IMR-90 (cell line): Measurements from ENCODE around the gene NME4. TPM values are rescaled to one million over a fixed set of nuclear protein-coding genes. Genes with fewer than 3 reads are reported as not detected.

Experiments used
- ATAC-seq: fragments of 200-7000 bp; cut with Tn5 transposase; 2 replicates; pipeline ENCODE4 v1.9.1; 2020; ENCODE audit warnings: low read depth, mild to moderate bottlenecking, moderate library complexity
- BruUV-seq: library from RNA; stranded (reverse); fragments of 400-500 nt; replicated peaks from 2 replicates; lab custom pipeline; 2021; lab: Mats Ljungman, UMichigan
- CTCF ChIA-PET: fragments of 300-600 bp; formaldehyde crosslinking; extraction: SDS; loops from one replicate; lab custom pipeline; 2021; ENCODE audit warnings: antibody characterized with exemption; lab: Yijun Ruan, JAX
- POLR2A ChIA-PET: fragments of 300-600 bp; sonication (Branson Sonifier 250); formaldehyde crosslinking; loops from one replicate; lab custom pipeline; 2022; ENCODE audit warnings: antibody characterized with exemption; ENCODE audit not compliant: unreplicated experiment; lab: Charles Lee
- DNase-seq: peaks from one replicate; pipeline ENCODE4 v3.0.0; 2013
- H2AFZ ChIP-seq: replicated peaks from 2 replicates; pipeline ENCODE3; 2013; ENCODE audit warnings: low read length, mild to moderate bottlenecking; ENCODE audit not compliant: poor library complexity
- H2AK5ac ChIP-seq: 2 replicates; pipeline ENCODE4 v1.6.1; 2013; ENCODE audit warnings: low read depth, low read length, inconsistent platforms
- H2AK9ac ChIP-seq: replicated peaks from 2 replicates; pipeline ENCODE3; 2013; ENCODE audit warnings: mild to moderate bottlenecking, low read depth, low read length, moderate library complexity; ENCODE audit not compliant: poor library complexity
- H2BK120ac ChIP-seq: 2 replicates; pipeline ENCODE4 v1.6.1; 2013; ENCODE audit warnings: low read depth, low read length, inconsistent platforms
- H2BK15ac ChIP-seq: 3 replicates; pipeline ENCODE4 v1.6.1; 2013; ENCODE audit warnings: low read depth, low read length, inconsistent platforms
- H2BK20ac ChIP-seq: 2 replicates; pipeline ENCODE4 v1.6.1; 2013; ENCODE audit warnings: low read depth, mild to moderate bottlenecking, inconsistent platforms, low read length, moderate library complexity
- H2BK5ac ChIP-seq: 2 replicates; pipeline ENCODE4 v1.6.1; 2013; ENCODE audit warnings: mild to moderate bottlenecking, low read depth, low read length, inconsistent platforms; ENCODE audit not compliant: poor library complexity, severe bottlenecking
- H3K14ac ChIP-seq: replicated peaks from 2 replicates; pipeline ENCODE4 v1.6.1; 2013; ENCODE audit warnings: low read depth, low read length, inconsistent platforms
- H3K18ac ChIP-seq: 2 replicates; pipeline ENCODE4 v1.6.1; 2013; ENCODE audit warnings: low read depth, low read length, control low read depth
- H3K23ac ChIP-seq: 2 replicates; pipeline ENCODE4 v1.6.1; 2013; ENCODE audit warnings: low read depth, low read length, inconsistent platforms
- H3K27ac ChIP-seq: 2 replicates; pipeline ENCODE4 v1.5.1; 2013; ENCODE audit warnings: mild to moderate bottlenecking, control low read depth, low read length; ENCODE audit not compliant: insufficient read depth
- H3K27me3 ChIP-seq: 2 replicates; pipeline ENCODE4 v1.6.1; 2013; ENCODE audit warnings: low read length; ENCODE audit not compliant: control insufficient read depth, insufficient read depth
- H3K36me3 ChIP-seq: 2 replicates; pipeline ENCODE4 v1.6.1; 2013; ENCODE audit warnings: low read length, mixed read lengths; ENCODE audit not compliant: control insufficient read depth, insufficient read depth
- H3K4ac ChIP-seq: 2 replicates; pipeline ENCODE4 v1.6.1; 2013; ENCODE audit warnings: low read depth, low read length, inconsistent platforms
- H3K4me1 ChIP-seq: 2 replicates; pipeline ENCODE4 v1.6.1; 2013; ENCODE audit warnings: low read length, mixed read lengths; ENCODE audit not compliant: control insufficient read depth, insufficient read depth
- H3K4me2 ChIP-seq: 2 replicates; pipeline ENCODE4 v1.6.1; 2013; ENCODE audit warnings: low read depth, mild to moderate bottlenecking, control low read depth, low read length, moderate library complexity
- H3K4me3 ChIP-seq: 2 replicates; pipeline ENCODE4 v1.5.1; 2013; ENCODE audit warnings: low read depth, mild to moderate bottlenecking, control low read depth, low read length, moderate library complexity; ENCODE audit not compliant: insufficient read depth
- H3K56ac ChIP-seq: 2 replicates; pipeline ENCODE4 v1.6.1; 2013; ENCODE audit warnings: low read length, inconsistent platforms; ENCODE audit not compliant: insufficient read depth; ENCODE audit errors: extremely low read depth
- H3K79me1 ChIP-seq, 2 experiments: 2 replicates each; pipeline ENCODE4 v1.6.1; 2013; ENCODE audit warnings: low read length in 2 of 2, inconsistent platforms in 1 of 2, low read depth in 1 of 2
- H3K9ac ChIP-seq: 2 replicates; pipeline ENCODE4 v1.6.1; 2013; ENCODE audit warnings: low read depth, low read length, control low read depth
- H3K9me1 ChIP-seq: 2 replicates; pipeline ENCODE4 v1.6.1; 2013; ENCODE audit warnings: low read length, inconsistent platforms; ENCODE audit not compliant: insufficient read depth
- H3K9me3 ChIP-seq: 2 replicates; pipeline ENCODE4 v1.6.1; 2013; ENCODE audit warnings: low read length; ENCODE audit not compliant: control insufficient read depth, insufficient read depth
- H4K20me1 ChIP-seq: 2 replicates; pipeline ENCODE4 v1.6.1; 2013; ENCODE audit warnings: low read length, inconsistent platforms; ENCODE audit not compliant: insufficient read depth
- H4K5ac ChIP-seq: 2 replicates; pipeline ENCODE4 v1.6.1; 2013; ENCODE audit warnings: mild to moderate bottlenecking, low read depth, low read length, control low read depth
- H4K8ac ChIP-seq, 2 experiments: 2 replicates each; pipeline ENCODE4 v1.6.1; 2013; ENCODE audit warnings: low read depth in 2 of 2, low read length in 2 of 2, control low read depth in 1 of 2, inconsistent platforms in 1 of 2
- H4K91ac ChIP-seq: 2 replicates; pipeline ENCODE4 v1.6.1; 2013; ENCODE audit warnings: low read depth, low read length, inconsistent platforms; ENCODE audit not compliant: insufficient read depth
- BHLHE40 ChIP-seq: fragments of 150-350 bp; IDR thresholded peaks from 2 replicates; pipeline ENCODE4 v1.6.1; 2016; ENCODE audit warnings: mild to moderate bottlenecking, low read depth, low read length
- CEBPB ChIP-seq: IDR thresholded peaks from 2 replicates; pipeline ENCODE4 v1.6.1; 2012; ENCODE audit warnings: low read depth, low read length, improper control_type of control experiment
- CHD1 ChIP-seq: IDR thresholded peaks from 2 replicates; pipeline ENCODE4 v1.6.1; 2012; ENCODE audit warnings: low read depth, low read length, improper control_type of control experiment
- FOS ChIP-seq: fragments of 150-350 bp; IDR thresholded peaks from 2 replicates; pipeline ENCODE4 v1.6.1; 2016; ENCODE audit warnings: low read depth, low read length
- MAFK ChIP-seq: IDR thresholded peaks from 2 replicates; pipeline ENCODE4 v1.6.1; 2012; ENCODE audit warnings: low read depth, low read length, improper control_type of control experiment
- MAZ ChIP-seq: IDR thresholded peaks from 2 replicates; pipeline ENCODE4 v1.6.1; 2012; ENCODE audit warnings: low read depth, mild to moderate bottlenecking, low read length, improper control_type of control experiment, moderate library complexity, borderline replicate concordance
- MXI1 ChIP-seq: IDR thresholded peaks from 2 replicates; pipeline ENCODE4 v1.6.1; 2012; ENCODE audit warnings: low read depth, mild to moderate bottlenecking, low read length, moderate library complexity, borderline replicate concordance
- NFE2L2 ChIP-seq: fragments of 150-350 bp; IDR thresholded peaks from 2 replicates; pipeline ENCODE4 v1.6.1; 2016; ENCODE audit warnings: low read depth, mild to moderate bottlenecking, low read length
- POLR2A ChIP-seq: IDR thresholded peaks from 2 replicates; pipeline ENCODE4 v1.6.1; 2012; ENCODE audit warnings: mild to moderate bottlenecking, low read depth, low read length
- RAD21 ChIP-seq: IDR thresholded peaks from 2 replicates; pipeline ENCODE4 v1.6.1; 2012; ENCODE audit warnings: low read length, improper control_type of control experiment
- RCOR1 ChIP-seq: IDR thresholded peaks from 2 replicates; pipeline ENCODE4 v1.6.1; 2012; ENCODE audit warnings: mild to moderate bottlenecking, low read length, improper control_type of control experiment; ENCODE audit not compliant: insufficient replicate concordance
- RFX5 ChIP-seq: IDR thresholded peaks from 2 replicates; pipeline ENCODE4 v1.8.0; 2012; ENCODE audit warnings: low read depth, mild to moderate bottlenecking, low read length, moderate library complexity
- SMC3 ChIP-seq: fragments of 150-350 bp; IDR thresholded peaks from 2 replicates; pipeline ENCODE4 v1.6.1; 2016; ENCODE audit warnings: low read depth, mild to moderate bottlenecking, antibody characterized with exemption, low read length, moderate library complexity
- USF2 ChIP-seq: fragments of 150-350 bp; IDR thresholded peaks from 2 replicates; pipeline ENCODE4 v1.6.1; 2017; ENCODE audit warnings: mild to moderate bottlenecking, antibody characterized with exemption, low read length, low read depth
- WGBS, 2 experiments: methylation state at CpG; one replicate each; pipeline versions ENCODE4 v1.1.5 to v1.1.7; 2013; ENCODE audit warnings: missing lambda C conversion rate in 2 of 2; ENCODE audit not compliant: insufficient read length in 1 of 2; ENCODE audit errors: extremely low coverage in 2 of 2; 5-methylcytosine and 5-hydroxymethylcytosine counted together
- dilution Hi-C: fragments of 300-500 bp; cut with HindIII; formaldehyde crosslinking; loops from one replicate; pipeline ENCODE4 v1.14.3; 2018; ENCODE audit warnings: low sequenced_read_pairs; ENCODE audit not compliant: unreplicated experiment
- in situ Hi-C: fragments of 300-500 bp; cut with MboI; formaldehyde crosslinking; loops from 3 replicates; pipeline ENCODE4 v1.14.3; 2019; ENCODE audit warnings: low sequenced_read_pairs, inconsistent platforms, mixed read lengths
- intact Hi-C: fragments of 100-400 bp; cut with micrococcal nuclease; formaldehyde crosslinking; loops from 2 replicates; pipeline ENCODE4 v1.10.0; 2022
- polyA plus RNA-seq, 3 experiments: library from polyadenylated mRNA; depleted of rRNA; stranded (reverse); fragments of >200 nt; gene quantifications; 2 replicates each; pipeline ENCODE4 v1.2.3, GENCODE V29; 2012; ENCODE audit warnings: low replicate concordance in 1 of 3
- total RNA-seq: library from RNA; depleted of rRNA; stranded (reverse); fragments of >200 nt; gene quantifications from 2 replicates; pipeline ENCODE4 v1.2.3, GENCODE V29; 2012
- TF ChIP-seq, protein P1 (sequence below): fragments of 150-350 bp; IDR thresholded peaks from 2 replicates; pipeline ENCODE4 v1.6.1; 2016; ENCODE audit warnings: low read depth, mild to moderate bottlenecking, low read length, moderate library complexity, borderline replicate concordance
- TF ChIP-seq, protein P2 (sequence below): conservative IDR thresholded peaks from 2 replicates; pipeline ENCODE4 v1.5.1; 2012; ENCODE audit warnings: mild to moderate bottlenecking, low read depth, low read length, improper control_type of control experiment

The NME4 gene
- total and polyA plus RNA-seq, 2 of the 4 experiments (the other 2 are of a cell fraction), result 124 to 288 TPM

DNA sequence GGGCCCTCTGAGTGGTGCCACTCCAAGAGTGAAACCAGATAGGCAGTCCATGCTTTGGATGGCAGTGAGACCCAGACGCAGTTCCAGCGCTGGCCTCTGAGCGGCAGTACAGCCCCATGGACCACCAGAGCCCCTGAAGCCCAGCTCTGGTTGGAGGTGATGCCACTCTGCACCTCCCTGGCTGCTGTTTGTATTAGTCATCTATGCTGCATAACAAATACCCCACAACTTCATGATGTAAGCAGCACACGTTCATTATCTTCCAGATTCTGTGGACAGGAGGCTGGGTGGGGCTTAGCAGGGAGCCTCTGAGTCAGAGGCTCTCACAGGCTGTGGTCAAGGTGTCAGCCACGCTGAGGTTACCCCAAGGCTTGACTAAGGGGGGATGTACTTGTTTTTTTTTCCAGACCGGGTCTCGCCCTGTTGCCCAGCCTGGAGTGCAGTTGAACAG, 5.1 kb upstream of the NME4 start:
- Histone ChIP-seq H3K9me1 (0 out of 2 replicates have a peak, but pooled peaks cover 3% of the 10 kb centered on the region), H4K5ac (no peak overlapping the region), H4K20me1 (no peaks in the 10 kb centered on the region), H2BK120ac (no peak overlapping the region), H3K4me3 (no peak overlapping the region), H4K91ac (no peak overlapping the region), H2BK20ac (no peak overlapping the region), H3K27ac (no peak overlapping the region), H2AK5ac (no peak overlapping the region), H2BK5ac (no peak overlapping the region), H3K36me3 (no peaks in the 10 kb centered on the region), H3K9ac (no peak overlapping the region), H3K14ac (no peak overlapping the region), H3K4me2 (no peak overlapping the region), H2BK15ac (no peak overlapping the region), H3K4me1 (peaks cover 3% of the 10 kb centered on the region; the same call in 1 of the 2 replicates), H3K9me3 (peaks cover 3% of the 10 kb centered on the region), H3K79me1 (peaks cover 0 to 8% of the 10 kb centered on the region in 2 experiments; a peak in 2 of 4 replicates), H3K4ac (no peak overlapping the region), H3K23ac (no peak overlapping the region), H2AFZ (peak overlapping the region; percentile 4), H3K27me3 (no peaks in the 10 kb centered on the region), H3K56ac (no peak overlapping the region), H2AK9ac (no peak overlapping the region), H4K8ac (no peak overlapping the region), H3K18ac (no peak overlapping the region)
- ChIA-PET POLR2A (no interaction called here), CTCF (interaction anchor here (0.5 kb wide), 1 partner anchor 103 kb away, joined by 3 read pairs; no protein-coding TSS in a partner anchor)
- DNase-seq (peak; percentile 83), ATAC-seq (peak; percentile 85)
- no peak for TF ChIP-seq MXI1
- TF ChIP-seq MAFK, result no peak
- TF ChIP-seq CEBPB, result no peak; the same call in 1 of the 2 replicates
- TF ChIP-seq RFX5, result no peak
- TF ChIP-seq SMC3, result peak; percentile 79
- TF ChIP-seq RCOR1, result peak; percentile 97
- TF ChIP-seq POLR2A, result no peak
- TF ChIP-seq, protein P1, sequence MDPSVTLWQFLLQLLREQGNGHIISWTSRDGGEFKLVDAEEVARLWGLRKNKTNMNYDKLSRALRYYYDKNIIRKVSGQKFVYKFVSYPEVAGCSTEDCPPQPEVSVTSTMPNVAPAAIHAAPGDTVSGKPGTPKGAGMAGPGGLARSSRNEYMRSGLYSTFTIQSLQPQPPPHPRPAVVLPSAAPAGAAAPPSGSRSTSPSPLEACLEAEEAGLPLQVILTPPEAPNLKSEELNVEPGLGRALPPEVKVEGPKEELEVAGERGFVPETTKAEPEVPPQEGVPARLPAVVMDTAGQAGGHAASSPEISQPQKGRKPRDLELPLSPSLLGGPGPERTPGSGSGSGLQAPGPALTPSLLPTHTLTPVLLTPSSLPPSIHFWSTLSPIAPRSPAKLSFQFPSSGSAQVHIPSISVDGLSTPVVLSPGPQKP, result no peak
- peak; percentile 94 for TF ChIP-seq RAD21
- TF ChIP-seq, protein P2, sequence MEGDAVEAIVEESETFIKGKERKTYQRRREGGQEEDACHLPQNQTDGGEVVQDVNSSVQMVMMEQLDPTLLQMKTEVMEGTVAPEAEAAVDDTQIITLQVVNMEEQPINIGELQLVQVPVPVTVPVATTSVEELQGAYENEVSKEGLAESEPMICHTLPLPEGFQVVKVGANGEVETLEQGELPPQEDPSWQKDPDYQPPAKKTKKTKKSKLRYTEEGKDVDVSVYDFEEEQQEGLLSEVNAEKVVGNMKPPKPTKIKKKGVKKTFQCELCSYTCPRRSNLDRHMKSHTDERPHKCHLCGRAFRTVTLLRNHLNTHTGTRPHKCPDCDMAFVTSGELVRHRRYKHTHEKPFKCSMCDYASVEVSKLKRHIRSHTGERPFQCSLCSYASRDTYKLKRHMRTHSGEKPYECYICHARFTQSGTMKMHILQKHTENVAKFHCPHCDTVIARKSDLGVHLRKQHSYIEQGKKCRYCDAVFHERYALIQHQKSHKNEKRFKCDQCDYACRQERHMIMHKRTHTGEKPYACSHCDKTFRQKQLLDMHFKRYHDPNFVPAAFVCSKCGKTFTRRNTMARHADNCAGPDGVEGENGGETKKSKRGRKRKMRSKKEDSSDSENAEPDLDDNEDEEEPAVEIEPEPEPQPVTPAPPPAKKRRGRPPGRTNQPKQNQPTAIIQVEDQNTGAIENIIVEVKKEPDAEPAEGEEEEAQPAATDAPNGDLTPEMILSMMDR, result peak; percentile 75
- TF ChIP-seq USF2, result no peak
- TF ChIP-seq NFE2L2, result no peak
- 0 out of 2 replicates have a peak, but pooled peaks have one; percentile 15 for TF ChIP-seq BHLHE40
- TF ChIP-seq CHD1, result no peak
- no peak for TF ChIP-seq MAZ
- peak; percentile 37; the same call in 1 of the 2 replicates for TF ChIP-seq FOS
- in situ Hi-C loops, result loop anchor here (10.0 kb wide), 1 partner anchor 253 kb away; the partner anchor contains the start of genes MCRIP2 and WDR90
- dilution Hi-C loops, result no loop called here
- intact Hi-C loops, result loop anchor here (10.0 kb wide), 1 partner anchor 93 kb away; no protein-coding TSS in a partner anchor
- WGBS, 2 experiments, result no CpG with 5 or more reads among the region's 7 CpGs
- no TSS peak for BruUV-seq
